Sciatic nerve (tissue), 2 donors: Measurements from ENCODE around the gene ZIM2. TPM values are rescaled to one million over a fixed set of nuclear protein-coding genes. Genes with fewer than 3 reads are reported as not detected.

Experiments used
- ATAC-seq: fragments of 200-7000 bp; cut with Tn5 transposase; one replicate; pipeline ENCODE4 v1.9.1; 2020; ENCODE audit warnings: mild to moderate bottlenecking, moderate library complexity
- DNase-seq: peaks from one replicate; pipeline ENCODE4 v3.0.0-alpha.2; 2020; ENCODE audit warnings: low spot score
- intact Hi-C: fragments of 100-400 bp; cut with DNase I; formaldehyde crosslinking; loops from one replicate; pipeline ENCODE4 v1.14.2; 2022
- total RNA-seq: library from RNA; stranded (reverse); fragmentation: NEBNext Ultra II Directional; extraction: Animal tissue kit (Norgen Biotek cat#: 25700); gene quantifications from one replicate; pipeline ENCODE4 v1.2.1, GENCODE V29; 2021
- donor health status: DM: no; HTN: no; CAD: no.
- donor health status: DM: no; HTN: no; CAD: no.

ZIM2 gene
- total RNA-seq, 1 donor from 2014 or later: 0.76 TPM

GRCh38 chr19:56841193-56841543, 642 bp upstream of the ZIM2 start:
- ATAC-seq: no peak

DNA sequence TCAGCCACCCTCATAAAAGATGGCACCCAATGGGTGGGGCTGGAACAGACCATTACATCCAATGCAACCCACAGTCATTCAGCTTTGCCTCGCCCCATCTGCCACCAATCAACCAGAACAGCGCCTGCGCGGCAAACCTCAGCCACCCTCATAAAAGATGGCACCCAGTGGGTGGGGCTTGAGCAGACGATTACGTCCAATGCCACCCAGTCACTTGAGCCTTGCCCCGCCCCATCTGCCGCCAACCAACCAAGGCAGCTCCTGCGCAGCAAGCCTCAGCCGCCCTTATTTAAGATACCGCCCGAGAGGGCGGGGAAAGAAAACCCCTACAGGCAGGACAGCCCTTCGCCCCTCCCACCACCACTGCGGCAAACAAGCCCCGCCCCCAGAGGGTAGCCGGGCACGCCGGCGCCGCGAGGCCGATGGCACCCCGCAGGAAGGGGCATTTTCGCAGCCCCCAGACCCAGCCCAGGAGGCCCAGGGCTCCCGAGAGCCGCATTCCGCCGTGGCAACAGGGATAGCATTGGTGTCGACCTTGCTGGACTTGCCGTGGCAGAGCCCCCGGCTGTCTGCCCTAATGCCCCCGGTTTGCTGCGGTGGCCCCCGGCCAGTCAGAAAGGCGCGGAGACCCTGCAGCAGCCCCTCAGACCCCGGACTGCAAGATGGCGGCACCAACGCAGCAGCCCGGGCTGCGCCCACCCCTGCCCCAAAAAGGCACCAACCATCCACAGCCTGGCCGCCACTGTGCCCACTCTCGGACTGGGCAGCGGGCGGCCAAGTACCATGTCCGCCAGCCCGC, 675 bp downstream of the ZIM2 start:
- DNase-seq (peak; percentile 95), ATAC-seq (peak; percentile 81)
- intact Hi-C loops: no loop called here

More at GRCh38 chr19:56841193-56841543, 642 bp upstream of the ZIM2 start:
- intact Hi-C loops: no loop called here
- DNase-seq: no peak

GRCh38 chr19:56838909-56839651, 1.4 kb downstream of the ZIM2 start:
- peak; percentile 81 for ATAC-seq
- peak; percentile 97 for DNase-seq
- intact Hi-C loops: no loop called here

DNA sequence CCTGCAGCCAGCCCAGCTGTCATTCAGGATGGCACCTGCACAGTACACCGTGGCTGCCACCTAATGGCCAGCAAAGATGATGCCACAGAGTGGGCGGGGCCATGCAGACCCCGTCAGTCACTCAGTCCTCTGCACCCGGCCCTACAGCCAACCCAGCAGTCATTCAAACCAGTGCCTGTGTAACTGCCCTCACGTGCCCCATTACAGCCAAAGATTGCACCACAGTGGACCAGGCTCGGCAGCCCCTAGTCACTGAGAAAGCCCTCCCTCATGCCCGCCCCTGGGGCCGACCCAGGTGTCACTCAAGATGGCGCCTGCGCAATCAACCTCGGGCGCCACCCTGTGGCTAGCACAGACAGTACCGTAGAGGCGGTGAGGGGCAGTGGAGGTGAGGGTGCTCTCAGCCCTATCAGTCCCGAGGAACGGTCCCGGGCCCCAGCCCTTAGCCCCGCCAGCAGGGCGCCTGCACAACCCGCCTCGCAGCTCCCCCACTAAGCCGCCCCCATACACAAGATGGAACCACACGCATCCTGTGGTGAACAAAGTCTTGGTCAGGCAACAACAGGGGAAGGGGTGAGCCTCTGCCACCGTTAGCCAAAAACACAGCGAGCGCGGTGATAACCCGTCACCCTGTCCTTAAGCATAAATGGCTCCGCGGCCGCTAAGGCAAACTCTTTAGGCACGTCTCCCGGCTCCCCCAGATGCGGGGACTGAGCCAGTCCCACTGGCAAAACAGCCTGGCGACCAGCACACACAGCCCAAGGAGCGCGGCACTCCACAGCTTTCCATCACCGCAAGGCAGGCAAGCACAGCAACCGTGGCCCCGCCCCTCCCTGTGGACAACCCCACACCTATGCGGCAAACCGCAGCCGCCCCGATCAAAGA, 2.3 kb downstream of the ZIM2 start:
- peak; percentile 57 for ATAC-seq
- intact Hi-C loops: no loop called here
- peak; percentile 84 for DNase-seq

DNA sequence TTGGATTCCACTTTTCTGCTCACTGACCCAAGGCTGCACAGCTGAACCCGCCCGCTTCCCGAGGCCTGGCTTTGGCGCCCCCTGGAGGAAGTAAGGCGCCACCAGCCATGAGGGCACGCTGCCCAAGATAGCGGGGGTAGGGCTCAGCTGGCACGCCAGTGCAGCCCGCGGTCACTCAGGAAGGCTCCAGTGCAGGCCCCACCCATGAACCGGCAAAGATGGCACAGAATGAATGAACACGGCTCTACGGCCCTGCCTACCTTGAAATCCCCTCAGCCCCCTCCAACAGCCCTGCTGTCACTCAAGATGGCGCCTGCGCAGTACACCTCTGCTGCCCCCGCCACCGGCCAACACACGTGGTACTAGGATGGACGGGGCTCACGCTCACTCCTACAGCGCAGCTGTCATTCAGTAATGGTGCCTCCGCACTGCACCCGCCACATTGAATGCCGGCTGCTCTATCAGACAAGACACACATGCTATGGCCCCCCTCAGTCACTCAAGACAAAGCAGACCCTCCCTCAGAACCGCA, 3.0 kb downstream of the ZIM2 start:
- intact Hi-C loops: no loop called here
- DNase-seq: peak; percentile 86
- ATAC-seq: peak; percentile 53

DNA sequence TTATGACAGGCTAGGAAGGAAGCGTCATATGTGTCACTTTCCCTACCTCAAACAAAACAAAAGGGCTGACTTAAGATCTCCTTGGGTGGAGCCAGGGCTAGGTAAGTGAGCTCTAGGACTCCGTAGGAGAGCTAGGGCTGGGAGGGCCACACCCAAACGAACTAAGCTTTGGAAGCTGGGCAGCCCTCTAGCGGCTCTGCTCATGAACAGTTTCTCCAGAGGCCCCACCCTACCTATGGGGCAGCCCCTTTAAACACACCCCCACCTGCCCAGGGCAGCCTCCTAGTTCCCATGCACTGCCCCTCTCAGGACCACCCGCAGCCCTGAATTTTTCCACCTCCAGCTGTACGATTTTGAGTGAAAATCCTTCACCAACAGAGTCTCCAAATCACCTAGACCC, 3.5 kb downstream of the ZIM2 start:
- DNase-seq: no peak
- intact Hi-C loops: no loop called here
- ATAC-seq: no peak

GRCh38 chr19:56836059-56836458, 4.5 kb downstream of the ZIM2 start:
- intact Hi-C loops: no loop called here
- DNase-seq (no peak), ATAC-seq (no peak)

DNA sequence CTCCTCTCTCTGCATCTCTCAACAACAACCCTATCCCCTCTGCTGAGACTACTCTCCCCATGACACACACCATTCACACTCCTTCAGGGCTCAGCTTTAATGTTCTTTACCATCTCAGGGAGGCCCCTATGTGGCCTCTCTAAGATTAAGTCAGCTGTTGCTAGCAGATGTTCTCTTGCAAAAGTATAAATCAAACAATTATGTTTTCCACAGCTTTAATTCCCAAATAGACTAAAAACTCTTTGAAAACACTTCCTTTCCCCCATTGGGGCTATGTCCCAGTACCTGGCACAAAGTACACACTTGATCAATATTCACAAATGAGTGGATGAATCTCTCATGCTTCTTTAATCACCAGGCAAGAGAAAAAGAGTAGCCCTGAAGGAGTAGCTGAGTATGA, 5.1 kb downstream of the ZIM2 start:
- intact Hi-C loops: no loop called here
- DNase-seq (no peak), ATAC-seq (no peak)

- DNase-seq (no peak), ATAC-seq (no peak)
- intact Hi-C loops: no loop called here
Observed at GRCh38 chr19:56834564-56835375, 5.8 kb downstream of the ZIM2 start.

DNA sequence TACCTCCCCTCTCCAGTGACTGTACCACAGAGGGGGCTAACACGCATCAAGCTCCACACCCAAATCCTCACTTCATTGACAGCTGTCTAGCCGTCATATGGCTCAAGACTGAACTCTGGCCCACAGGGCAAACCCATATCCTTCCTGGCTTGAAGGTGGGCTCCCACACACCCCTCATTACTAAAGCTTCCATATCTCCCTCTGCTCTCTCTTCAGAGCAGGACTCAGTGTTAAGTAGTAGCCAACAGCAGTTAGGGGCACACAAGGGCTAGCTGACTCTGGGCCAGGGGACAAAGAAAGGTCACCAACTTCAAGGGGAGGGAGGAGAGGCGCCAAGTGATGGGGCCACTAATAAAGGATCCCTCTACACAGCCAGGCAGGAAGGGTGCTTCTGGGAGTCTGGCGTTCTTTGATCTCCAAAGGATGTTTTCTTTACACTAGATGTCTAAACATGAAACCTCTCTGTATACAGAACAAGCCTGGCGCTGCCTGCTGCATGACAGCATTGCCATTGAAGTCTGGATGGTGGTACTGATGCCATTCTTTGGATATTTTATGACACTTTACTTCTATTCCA, 8.1 kb downstream of the ZIM2 start:
- ATAC-seq (no peak), DNase-seq (no peak)
- intact Hi-C loops: no loop called here

DNA sequence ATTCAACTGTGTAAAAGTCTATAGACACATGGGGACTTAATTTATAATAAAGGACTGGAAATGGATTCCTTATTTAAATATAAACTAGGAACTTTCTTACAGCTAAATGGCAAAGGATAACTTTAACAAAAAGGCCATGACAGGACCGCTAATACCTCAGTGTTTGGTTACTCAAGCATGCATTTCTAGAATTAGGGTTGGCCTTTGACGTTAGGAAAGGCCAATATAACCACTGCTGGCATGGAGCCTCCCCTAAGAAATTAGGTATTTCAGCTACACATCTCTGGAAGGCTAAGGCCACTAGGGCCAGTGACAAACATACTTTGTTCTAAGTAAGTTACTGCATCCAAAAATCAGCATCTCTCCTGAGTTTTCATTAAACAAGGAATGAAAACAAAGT, 9.3 kb downstream of the ZIM2 start:
- no peak for DNase-seq
- intact Hi-C loops: no loop called here
- no peak for ATAC-seq

DNA sequence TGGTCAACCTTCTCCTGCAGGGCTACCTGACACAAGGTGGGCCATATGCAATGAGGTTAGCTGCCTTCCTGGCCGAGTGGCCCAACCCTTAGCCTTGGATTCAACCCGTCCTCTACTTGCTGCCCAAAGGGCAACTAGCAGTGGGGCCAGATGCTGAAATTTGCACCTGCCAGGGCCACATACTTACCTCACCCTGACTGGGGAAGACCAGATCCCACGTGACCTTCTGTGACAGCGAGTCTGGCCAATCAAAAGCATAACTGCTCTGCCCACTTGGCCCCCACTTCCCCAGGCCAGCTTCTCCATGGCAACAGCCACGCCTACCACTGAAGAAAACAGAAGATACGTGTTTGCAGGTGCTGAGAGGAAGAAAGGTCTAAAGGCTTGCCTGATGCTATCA, 10.9 kb downstream of the ZIM2 start:
- no peak for ATAC-seq
- DNase-seq: no peak
- intact Hi-C loops: no loop called here

DNA sequence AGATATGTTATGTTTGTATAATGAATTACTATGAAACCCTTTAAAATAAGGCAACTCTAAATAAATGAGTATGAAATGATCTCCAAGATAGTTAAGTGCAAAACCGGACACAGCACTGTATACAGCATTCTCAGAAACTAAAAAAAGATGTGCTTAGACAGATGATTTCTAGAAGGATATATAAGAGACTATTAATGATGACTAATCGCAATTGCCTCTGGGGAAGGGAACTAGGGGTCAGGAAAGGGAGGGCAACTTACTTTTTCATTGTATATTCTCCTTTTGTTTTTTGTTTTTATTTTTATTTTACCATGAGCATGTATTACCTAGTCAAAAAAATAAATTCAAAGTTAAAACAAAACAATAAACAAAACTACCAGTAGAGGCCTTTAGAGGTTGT, 12.8 kb downstream of the ZIM2 start:
- ATAC-seq: no peak
- DNase-seq: no peak
- intact Hi-C loops: no loop called here

- intact Hi-C loops: no loop called here
- ATAC-seq (no peak), DNase-seq (no peak)
Observed at GRCh38 chr19:56823956-56824355, 16.6 kb downstream of the ZIM2 start.

GRCh38 chr19:56823417-56823816, 17.1 kb downstream of the ZIM2 start:
- intact Hi-C loops: no loop called here
- DNase-seq (no peak), ATAC-seq (no peak)

- DNase-seq: no peak
- ATAC-seq: no peak
- intact Hi-C loops: no loop called here
Observed at GRCh38 chr19:56822755-56823154, 17.8 kb downstream of the ZIM2 start.

- ATAC-seq: no peak
- intact Hi-C loops: no loop called here
- DNase-seq: no peak
Observed at GRCh38 chr19:56821675-56822074, 18.9 kb downstream of the ZIM2 start.

DNA sequence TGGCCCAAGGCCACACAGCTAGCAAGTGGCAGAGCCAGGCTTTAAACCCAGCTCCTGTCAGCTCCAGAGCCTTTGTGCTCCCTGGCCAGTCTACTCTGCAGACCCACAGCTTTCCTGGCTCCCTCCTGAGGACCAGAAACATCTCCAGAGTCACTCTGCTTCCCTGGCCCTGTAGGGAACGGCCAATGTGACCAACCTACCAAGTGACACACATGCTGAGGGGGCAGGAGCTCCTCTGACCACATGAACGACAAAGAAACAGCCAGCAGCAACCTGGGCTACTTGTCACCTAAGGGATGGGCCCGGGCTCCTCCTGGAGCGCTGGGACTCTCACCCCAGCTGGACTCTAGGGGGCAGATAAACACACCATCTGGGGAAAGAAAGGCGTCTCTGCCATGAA, 19.3 kb downstream of the ZIM2 start:
- ATAC-seq (no peak), DNase-seq (no peak)
- intact Hi-C loops: no loop called here
